SK-N-SH (cell line): ENCODE measurements around the gene NCKAP5. TPM values are rescaled to one million over a fixed set of nuclear protein-coding genes. Genes with fewer than 3 reads are reported as not detected.

Experiments used
- CTCF ChIA-PET: fragments of 300-600, 350-600 bp; formaldehyde crosslinking; extraction: SDS; loops from one replicate; lab custom pipeline; 2021; lab: Yijun Ruan, JAX
- POLR2A ChIA-PET: fragments of 350-600 bp; sonication (Branson Sonifier 250); formaldehyde crosslinking; extraction: SDS; loops from one replicate; lab custom pipeline; 2020; ENCODE audit warnings: antibody characterized with exemption, inconsistent platforms; lab: Yijun Ruan, JAX
- DNase-seq: peaks from one replicate; pipeline ENCODE4 v3.0.0; 2012
- H2AFZ ChIP-seq: fragments of 200-600 bp; sonication (generic); 2 replicates; pipeline ENCODE4 v1.8.1; 2016; ENCODE audit warnings: antibody characterized with exemption, mild to moderate bottlenecking, low read depth
- H3F3A ChIP-seq: fragments of 200-600 bp; sonication (generic); replicated peaks from 2 replicates; pipeline ENCODE3; 2016; ENCODE audit warnings: antibody characterized with exemption, mild to moderate bottlenecking; ENCODE audit not compliant: insufficient read depth
- H3K27ac ChIP-seq, 2 experiments: fragments of 200-500 bp in 1 of 2; fragments of 200-600 bp in 1 of 2; sonication (Bioruptor generic) in 1 of 2; sonication (generic), shearing (Covaris generic) in 1 of 2; 2 replicates each; pipeline versions ENCODE4 v1.5.1 to v1.6.1; 2014 to 2016; ENCODE audit warnings: low read depth in 2 of 2, inconsistent platforms in 1 of 2, low read length in 1 of 2, mild to moderate bottlenecking in 1 of 2, mixed read lengths in 1 of 2
- H3K27me3 ChIP-seq: fragments of 200-600 bp; sonication (generic), shearing (Covaris generic); 2 replicates; pipeline ENCODE4 v1.6.1; 2016; ENCODE audit warnings: mixed run types; ENCODE audit not compliant: insufficient read depth
- H3K36me3 ChIP-seq, 2 experiments: fragments of 200-500 bp in 1 of 2; fragments of 200-600 bp in 1 of 2; sonication (Bioruptor generic) in 1 of 2; sonication (generic) in 1 of 2; replicated peaks in 1 of 2; 2 replicates each; pipeline versions ENCODE3 to v1.5.1; 2014 to 2016; ENCODE audit warnings: low read length in 1 of 2, mild to moderate bottlenecking in 1 of 2; ENCODE audit not compliant: insufficient read depth in 2 of 2, control insufficient read depth in 1 of 2
- H3K4me1 ChIP-seq, 2 experiments: fragments of 200-500 bp in 1 of 2; fragments of 200-600 bp in 1 of 2; sonication (Bioruptor generic) in 1 of 2; sonication (generic), shearing (Covaris generic) in 1 of 2; 2 replicates each; pipeline versions ENCODE4 v1.5.1 to v1.6.1; 2014 to 2016; ENCODE audit warnings: low read depth in 1 of 2, low read length in 1 of 2, mixed run types in 1 of 2; ENCODE audit not compliant: insufficient read depth in 2 of 2, control insufficient read depth in 1 of 2
- H3K4me2 ChIP-seq: fragments of 200-600 bp; sonication (generic), shearing (Covaris generic); 2 replicates; pipeline ENCODE4 v1.6.1; 2017; ENCODE audit warnings: mixed run types
- H3K4me3 ChIP-seq, 2 experiments: fragments of 200-500 bp in 1 of 2; fragments of 200-600 bp in 1 of 2; sonication (Bioruptor generic) in 1 of 2; sonication (generic), shearing (Covaris generic) in 1 of 2; 2 replicates each; pipeline versions ENCODE4 v1.5.1 to v1.8.1; 2014 to 2016; ENCODE audit warnings: low read depth in 2 of 2, inconsistent platforms in 1 of 2, low read length in 1 of 2, mild to moderate bottlenecking in 1 of 2, mixed read lengths in 1 of 2, moderate library complexity in 1 of 2
- H3K79me2 ChIP-seq: fragments of 200-600 bp; sonication (generic); 2 replicates; pipeline ENCODE4 v1.8.1; 2017; ENCODE audit warnings: mild to moderate bottlenecking; ENCODE audit not compliant: insufficient read depth
- H3K9ac ChIP-seq: fragments of 200-600 bp; sonication (generic); 2 replicates; pipeline ENCODE4 v1.6.1; 2017; ENCODE audit warnings: mixed run types
- H3K9me2 ChIP-seq: fragments of 200-600 bp; sonication (generic); 2 replicates; pipeline ENCODE4 v1.6.1; 2017; ENCODE audit warnings: mixed run types
- H3K9me3 ChIP-seq: fragments of 200-600 bp; sonication (generic); 2 replicates; pipeline ENCODE4 v1.6.1; 2017; ENCODE audit warnings: mixed run types, mild to moderate bottlenecking, moderate library complexity
- H4K20me1 ChIP-seq: fragments of 200-600 bp; sonication (generic); 2 replicates; pipeline ENCODE4 v1.6.1; 2017; ENCODE audit warnings: mild to moderate bottlenecking, mixed run types; ENCODE audit not compliant: insufficient read depth
- GABPA ChIP-seq: IDR thresholded peaks from 2 replicates; pipeline ENCODE4 v1.4.0; 2012; ENCODE audit warnings: low read depth, mild to moderate bottlenecking
- GATA2 ChIP-seq: sonication (generic); formaldehyde crosslinking; IDR thresholded peaks from 2 replicates; pipeline ENCODE4 v1.5.0; 2020; ENCODE audit warnings: mild to moderate bottlenecking, missing genetic modification reagents
- IRF3 ChIP-seq: fragments of 150-350 bp; IDR thresholded peaks from 2 replicates; pipeline ENCODE4 v1.6.1; 2016; ENCODE audit warnings: mild to moderate bottlenecking, low read depth, low read length
- MAX ChIP-seq: IDR thresholded peaks from 2 replicates; pipeline ENCODE4 v1.4.0; 2012; ENCODE audit warnings: low read depth
- NFIC ChIP-seq: IDR thresholded peaks from 2 replicates; pipeline ENCODE4 v1.4.0; 2012; ENCODE audit warnings: borderline replicate concordance
- NRF1 ChIP-seq: IDR thresholded peaks from 2 replicates; pipeline ENCODE4 v1.6.1; 2012; ENCODE audit warnings: low read depth, mild to moderate bottlenecking, low read length
- RCOR1 ChIP-seq: fragments of 150-350 bp; IDR thresholded peaks from 2 replicates; pipeline ENCODE4 v1.6.1; 2017; ENCODE audit warnings: antibody characterized with exemption, low read length
- SMC3 ChIP-seq: IDR thresholded peaks from 2 replicates; pipeline ENCODE4 v1.6.1; 2012; ENCODE audit warnings: low read depth, low read length, improper control_type of control experiment
- TEAD4 ChIP-seq: IDR thresholded peaks from 2 replicates; pipeline ENCODE4 v1.4.0; 2012; ENCODE audit warnings: mild to moderate bottlenecking, borderline replicate concordance; ENCODE audit not compliant: insufficient read depth
- USF2 ChIP-seq: fragments of 150-350 bp; IDR thresholded peaks from 2 replicates; pipeline ENCODE4 v1.6.1; 2017; ENCODE audit warnings: antibody characterized with exemption, low read length, low read depth, borderline replicate concordance
- WGBS: methylation state at CpG from one replicate; pipeline ENCODE4 v1.1.6; 2017; ENCODE audit warnings: low lambda C conversion rate; 5-methylcytosine and 5-hydroxymethylcytosine counted together
- polyA plus RNA-seq, 3 experiments: library from polyadenylated mRNA; depleted of rRNA; stranded (reverse); fragments of >200 nt; gene quantifications; 2 replicates each; pipeline ENCODE4 v1.2.3, GENCODE V29; 2012

The NCKAP5 gene
- polyA plus RNA-seq, 1 of the 3 experiments (the other 2 are of a cell fraction): 0.02 TPM

GRCh38 chr2:133249362-133249761 is 318.9 kb downstream of the NCKAP5 start:
- Histone ChIP-seq H3K9me2 (no peaks in the 10 kb centered on the region), H3K36me3 (no peaks in the 10 kb centered on the region), H3K4me3 (no peak overlapping the region), H3K79me2 (no peaks in the 10 kb centered on the region), H3K27ac (no peak overlapping the region), H3K9me3 (no peaks in the 10 kb centered on the region), H3K4me1 (no peaks in the 10 kb centered on the region; a peak in 2 of 4 replicates), H3K9ac (no peak overlapping the region), H3K4me2 (no peak overlapping the region), H3F3A (no peaks in the 10 kb centered on the region), H2AFZ (no peak overlapping the region), H4K20me1 (no peaks in the 10 kb centered on the region), H3K27me3 (no peaks in the 10 kb centered on the region; the same call in 1 of the 2 replicates)
- DNase-seq: no peak
- ChIA-PET POLR2A (no interaction called here), CTCF (interaction anchor here (0.7 kb wide), 1 partner anchor 610 kb away, joined by 3 read pairs; no protein-coding TSS in a partner anchor)
- WGBS: 43% methylated on average over 2 of the region's 2 CpGs
- TF ChIP-seq MAX: no peak
- no peak for TF ChIP-seq TEAD4
- no peak for TF ChIP-seq RCOR1
- TF ChIP-seq NRF1: no peak
- no peak for TF ChIP-seq USF2

GRCh38 chr2:133248264-133248663 is 320.0 kb downstream of the NCKAP5 start:
- H3K27me3 ChIP-seq: no peaks in the 10 kb centered on the region; the same call in 1 of the 2 replicates
- H3K36me3 ChIP-seq: no peaks in the 10 kb centered on the region
- H3F3A ChIP-seq: no peaks in the 10 kb centered on the region
- POLR2A ChIA-PET: no interaction called here
- TF ChIP-seq GABPA (no peak), NRF1 (no peak)
- CTCF ChIA-PET: no interaction called here
- no peaks in the 10 kb centered on the region for H3K9me3 ChIP-seq
- no peak overlapping the region for H3K9ac ChIP-seq
- H3K4me2 ChIP-seq: no peak overlapping the region
- H3K27ac ChIP-seq: no peak overlapping the region
- H4K20me1 ChIP-seq: no peaks in the 10 kb centered on the region
- H3K4me3 ChIP-seq: no peak overlapping the region
- 72% methylated on average over 4 of the region's 4 CpGs for WGBS
- no peaks in the 10 kb centered on the region; a peak in 2 of 4 replicates for H3K4me1 ChIP-seq
- no peak for DNase-seq
- no peak overlapping the region for H2AFZ ChIP-seq
- no peaks in the 10 kb centered on the region for H3K79me2 ChIP-seq
- no peaks in the 10 kb centered on the region for H3K9me2 ChIP-seq

GRCh38 chr2:133247631-133248030 is 320.6 kb downstream of the NCKAP5 start:
- H3K27ac ChIP-seq: no peak overlapping the region
- H3K4me3 ChIP-seq: no peak overlapping the region
- H3K9me2 ChIP-seq: no peaks in the 10 kb centered on the region
- H4K20me1 ChIP-seq: no peaks in the 10 kb centered on the region
- no peak overlapping the region for H3K4me2 ChIP-seq
- H3K27me3 ChIP-seq: no peaks in the 10 kb centered on the region; the same call in 1 of the 2 replicates
- DNase-seq: no peak
- H3K9ac ChIP-seq: no peak overlapping the region
- POLR2A ChIA-PET: no interaction called here
- TF ChIP-seq NRF1 (no peak), GABPA (no peak), SMC3 (no peak), IRF3 (no peak), NFIC (no peak), GATA2 (CRISPR knock-in tag) (no peak), USF2 (no peak)
- TF ChIP-seq, all 33 proteins: peak for 0
- H3K9me3 ChIP-seq: no peaks in the 10 kb centered on the region
- no peak overlapping the region for H2AFZ ChIP-seq
- no peaks in the 10 kb centered on the region; a peak in 2 of 4 replicates for H3K4me1 ChIP-seq
- H3F3A ChIP-seq: no peaks in the 10 kb centered on the region
- no peaks in the 10 kb centered on the region for H3K36me3 ChIP-seq
- CTCF ChIA-PET: no interaction called here
- 76% methylated on average over 2 of the region's 2 CpGs for WGBS
- no peaks in the 10 kb centered on the region for H3K79me2 ChIP-seq
